H9 (cell line): ENCODE measurements around the gene ZNF823. TPM values are rescaled to one million over a fixed set of nuclear protein-coding genes. Genes with fewer than 3 reads are reported as not detected.

Experiments used
- DNase-seq: peaks from one replicate; pipeline ENCODE4 v3.0.0-alpha.2; 2017
- H2AFZ ChIP-seq: one replicate; pipeline ENCODE4 v1.6.1; 2013; ENCODE audit warnings: mild to moderate bottlenecking, low read length, control low read depth, moderate library complexity
- H2AK5ac ChIP-seq: 2 replicates; pipeline ENCODE4 v1.6.1; 2013; ENCODE audit warnings: low read length, control low read depth, mixed read lengths; ENCODE audit not compliant: insufficient read length
- H2BK120ac ChIP-seq: one replicate; pipeline ENCODE4 v1.6.1; 2013; ENCODE audit warnings: low read depth, mild to moderate bottlenecking, low read length, control low read depth, inconsistent platforms; ENCODE audit not compliant: poor library complexity, severe bottlenecking
- H2BK12ac ChIP-seq: 2 replicates; pipeline ENCODE4 v1.6.1; 2013; ENCODE audit warnings: low read length, control low read depth, mixed read lengths, low read depth; ENCODE audit not compliant: insufficient read length
- H2BK15ac ChIP-seq: 2 replicates; pipeline ENCODE4 v1.6.1; 2013; ENCODE audit warnings: low read depth, low read length, control low read depth
- H2BK20ac ChIP-seq: one replicate; pipeline ENCODE4 v1.6.1; 2013; ENCODE audit warnings: low read depth, mild to moderate bottlenecking, low read length, control low read depth, inconsistent platforms; ENCODE audit not compliant: poor library complexity, severe bottlenecking
- H2BK5ac ChIP-seq: 2 replicates; pipeline ENCODE4 v1.6.1; 2013; ENCODE audit warnings: low read length, control low read depth, mixed read lengths; ENCODE audit not compliant: insufficient read length
- H3K14ac ChIP-seq: 2 replicates; pipeline ENCODE4 v1.6.1; 2013; ENCODE audit warnings: low read length, control low read depth; ENCODE audit not compliant: insufficient read depth
- H3K18ac ChIP-seq: 2 replicates; pipeline ENCODE4 v1.6.1; 2013; ENCODE audit warnings: low read depth, mild to moderate bottlenecking, mixed read lengths, low read length, control low read depth; ENCODE audit not compliant: insufficient read length
- H3K23ac ChIP-seq: 2 replicates; pipeline ENCODE4 v1.6.1; 2013; ENCODE audit warnings: low read length, control low read depth, mixed read lengths, low read depth; ENCODE audit not compliant: insufficient read length
- H3K23me2 ChIP-seq: 2 replicates; pipeline ENCODE4 v1.6.1; 2013; ENCODE audit warnings: low read depth, mild to moderate bottlenecking, mixed read lengths, low read length, control low read depth; ENCODE audit not compliant: insufficient read length, poor library complexity, severe bottlenecking
- H3K27ac ChIP-seq: 2 replicates; pipeline ENCODE4 v1.5.1; 2013; ENCODE audit warnings: low read length, control low read depth, mixed read lengths, low read depth; ENCODE audit not compliant: insufficient read length
- H3K27me3 ChIP-seq: 2 replicates; pipeline ENCODE4 v1.6.1; 2013; ENCODE audit warnings: low read length, control low read depth, inconsistent platforms; ENCODE audit not compliant: insufficient read depth
- H3K4ac ChIP-seq: 2 replicates; pipeline ENCODE4 v1.6.1; 2013; ENCODE audit warnings: low read depth, mild to moderate bottlenecking, control low read depth, inconsistent platforms, low read length, moderate library complexity
- H3K4me1 ChIP-seq: 2 replicates; pipeline ENCODE4 v1.6.1; 2013; ENCODE audit warnings: low read length, control low read depth, inconsistent platforms; ENCODE audit not compliant: insufficient read depth
- H3K4me2 ChIP-seq: 2 replicates; pipeline ENCODE4 v1.6.1; 2013; ENCODE audit warnings: low read length, control low read depth, mixed read lengths; ENCODE audit not compliant: insufficient read length, insufficient read depth
- H3K56ac ChIP-seq: 2 replicates; pipeline ENCODE4 v1.6.1; 2013; ENCODE audit warnings: low read depth, mild to moderate bottlenecking, mixed read lengths, low read length, control low read depth; ENCODE audit not compliant: insufficient read length
- H3K79me1 ChIP-seq: 2 replicates; pipeline ENCODE4 v1.6.1; 2013; ENCODE audit warnings: low read depth, mild to moderate bottlenecking, moderate library complexity, low read length, control low read depth, inconsistent platforms; ENCODE audit not compliant: insufficient read depth, poor library complexity, severe bottlenecking
- H3K79me2 ChIP-seq: 2 replicates; pipeline ENCODE4 v1.6.1; 2013; ENCODE audit warnings: low read length, control low read depth, inconsistent platforms; ENCODE audit not compliant: insufficient read depth
- H3K9ac ChIP-seq: 2 replicates; pipeline ENCODE4 v1.6.1; 2013; ENCODE audit warnings: low read length, control low read depth, mixed read lengths; ENCODE audit not compliant: insufficient read length; ENCODE audit errors: extremely low read depth
- H3K9me3 ChIP-seq: one replicate; pipeline ENCODE4 v1.6.1; 2013; ENCODE audit warnings: low read depth, low read length, inconsistent platforms; ENCODE audit not compliant: control insufficient read depth
- H3T11ph ChIP-seq: one replicate; pipeline ENCODE4 v1.6.1; 2013; ENCODE audit warnings: mild to moderate bottlenecking, low read length, control low read depth, inconsistent platforms
- H4K20me1 ChIP-seq: one replicate; pipeline ENCODE4 v1.6.1; 2013; ENCODE audit not compliant: control insufficient read depth, insufficient read length, insufficient read depth
- H4K5ac ChIP-seq: 2 replicates; pipeline ENCODE4 v1.6.1; 2013; ENCODE audit warnings: low read depth, mild to moderate bottlenecking, mixed read lengths, low read length, control low read depth; ENCODE audit not compliant: insufficient read length
- H4K8ac ChIP-seq: replicated peaks from 2 replicates; pipeline ENCODE4 v1.6.1; 2013; ENCODE audit warnings: low read length, control low read depth, mixed read lengths, low read depth; ENCODE audit not compliant: insufficient read length
- H4K91ac ChIP-seq: 2 replicates; pipeline ENCODE4 v1.6.1; 2013; ENCODE audit warnings: low read depth, mild to moderate bottlenecking, moderate library complexity, mixed read lengths, low read length, control low read depth; ENCODE audit not compliant: insufficient read length
- H3K27ac Mint-ChIP-seq, 3 experiments: 2 replicates in 2 of 3; 3 replicates in 1 of 3; pipeline ENCODE4 v1.8.0; 2020 to 2021; ENCODE audit warnings: mixed read lengths in 3 of 3, mild to moderate bottlenecking in 1 of 3, moderate library complexity in 1 of 3
- H3K27me3 Mint-ChIP-seq: 2 replicates; pipeline ENCODE4 v1.8.0; 2021; ENCODE audit warnings: low read depth, mild to moderate bottlenecking, moderate library complexity, mixed read lengths
- H3K36me3 Mint-ChIP-seq, 3 experiments: 2 replicates in 2 of 3; 3 replicates in 1 of 3; pipeline ENCODE4 v1.8.0; 2020 to 2021; ENCODE audit warnings: low read depth in 3 of 3, mixed read lengths in 3 of 3; ENCODE audit not compliant: insufficient read depth in 1 of 3
- H3K4me1 Mint-ChIP-seq, 2 experiments: 2 replicates each; pipeline ENCODE4 v1.8.0; 2020; ENCODE audit warnings: mixed read lengths in 2 of 2
- H3K4me3 Mint-ChIP-seq, 2 experiments: 2 replicates in 1 of 2; 3 replicates in 1 of 2; pipeline ENCODE4 v1.8.0; 2020 to 2021; ENCODE audit warnings: mild to moderate bottlenecking in 2 of 2, mixed read lengths in 2 of 2, moderate library complexity in 1 of 2
- H3K9me3 Mint-ChIP-seq, 2 experiments: 2 replicates in 1 of 2; 3 replicates in 1 of 2; pipeline ENCODE4 v1.8.0; 2020; ENCODE audit warnings: mild to moderate bottlenecking in 2 of 2, mixed read lengths in 2 of 2, moderate library complexity in 1 of 2
- WGBS: extraction: QIAGEN DNeasy Blood & Tissue Kit; methylation state at CpG from one replicate; pipeline ENCODE4 v1.1.7; 2013; ENCODE audit warnings: missing lambda C conversion rate, low lambda C conversion rate, mixed read lengths; ENCODE audit not compliant: insufficient read length; ENCODE audit errors: extremely low coverage; 5-methylcytosine and 5-hydroxymethylcytosine counted together
- total RNA-seq: library from RNA; stranded (reverse); gene quantifications from 2 replicates; pipeline ENCODE4 v1.2.1, GENCODE V29; 2021
- TF ChIP-seq, protein P1 (sequence below): fragments of 200-600 bp; sonication (generic); conservative IDR thresholded peaks from 3 replicates; pipeline ENCODE4 v1.8.0; 2021; ENCODE audit warnings: antibody characterized with exemption, mild to moderate bottlenecking

Gene ZNF823
- total RNA-seq, 1 experiment from 2014 or later: 2.5 TPM

- H2BK15ac ChIP-seq: no peak overlapping the region
- no peaks in the 10 kb centered on the region for H3K79me1 ChIP-seq
- H3K18ac ChIP-seq: no peak overlapping the region
- no peak overlapping the region for H3K4me2 ChIP-seq
- Mint-ChIP-seq H3K4me3 (no peak overlapping the region), H3K27ac (no peak overlapping the region), H3K4me1 (no peaks in the 10 kb centered on the region), H3K36me3 (peaks cover 2 to 7% (median 7%) of the 10 kb centered on the region in 3 experiments; a peak in 3 of 7 replicates), H3K9me3 (peaks cover 63 to 68% of the 10 kb centered on the region in 2 experiments), H3K27me3 (peaks cover 15% of the 10 kb centered on the region)
- no peak overlapping the region for H3K23ac ChIP-seq
- TF ChIP-seq, protein P1, sequence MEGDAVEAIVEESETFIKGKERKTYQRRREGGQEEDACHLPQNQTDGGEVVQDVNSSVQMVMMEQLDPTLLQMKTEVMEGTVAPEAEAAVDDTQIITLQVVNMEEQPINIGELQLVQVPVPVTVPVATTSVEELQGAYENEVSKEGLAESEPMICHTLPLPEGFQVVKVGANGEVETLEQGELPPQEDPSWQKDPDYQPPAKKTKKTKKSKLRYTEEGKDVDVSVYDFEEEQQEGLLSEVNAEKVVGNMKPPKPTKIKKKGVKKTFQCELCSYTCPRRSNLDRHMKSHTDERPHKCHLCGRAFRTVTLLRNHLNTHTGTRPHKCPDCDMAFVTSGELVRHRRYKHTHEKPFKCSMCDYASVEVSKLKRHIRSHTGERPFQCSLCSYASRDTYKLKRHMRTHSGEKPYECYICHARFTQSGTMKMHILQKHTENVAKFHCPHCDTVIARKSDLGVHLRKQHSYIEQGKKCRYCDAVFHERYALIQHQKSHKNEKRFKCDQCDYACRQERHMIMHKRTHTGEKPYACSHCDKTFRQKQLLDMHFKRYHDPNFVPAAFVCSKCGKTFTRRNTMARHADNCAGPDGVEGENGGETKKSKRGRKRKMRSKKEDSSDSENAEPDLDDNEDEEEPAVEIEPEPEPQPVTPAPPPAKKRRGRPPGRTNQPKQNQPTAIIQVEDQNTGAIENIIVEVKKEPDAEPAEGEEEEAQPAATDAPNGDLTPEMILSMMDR: no peak
- no peak overlapping the region for H3K27ac ChIP-seq
- no peak overlapping the region for H2AK5ac ChIP-seq
- H3K4me1 ChIP-seq: no peaks in the 10 kb centered on the region
- H4K91ac ChIP-seq: no peak overlapping the region
- no peaks in the 10 kb centered on the region for H3K79me2 ChIP-seq
- H2BK120ac ChIP-seq: no peak overlapping the region
- H2BK5ac ChIP-seq: no peak overlapping the region
- no peaks in the 10 kb centered on the region for H3K9me3 ChIP-seq
- no peaks in the 10 kb centered on the region for H3K27me3 ChIP-seq
- no peak overlapping the region for H2AFZ ChIP-seq
- H3K9ac ChIP-seq: no peak overlapping the region
- H4K8ac ChIP-seq: no peak overlapping the region
- H2BK12ac ChIP-seq: no peak overlapping the region
- H4K20me1 ChIP-seq: no peaks in the 10 kb centered on the region
- H2BK20ac ChIP-seq: no peak overlapping the region
- no peak overlapping the region for H3K14ac ChIP-seq
- no CpG with 5 or more reads among the region's 2 CpGs for WGBS
- H4K5ac ChIP-seq: no peak overlapping the region
- H3K4ac ChIP-seq: no peak overlapping the region
- H3K56ac ChIP-seq: no peak overlapping the region
- no peak overlapping the region for H3T11ph ChIP-seq
- no peak for DNase-seq
- H3K23me2 ChIP-seq: no peaks in the 10 kb centered on the region
These were observed 11.0 kb upstream of the ZNF823 start for GRCh38 chr19:11749751-11750150.
